Non-pigmented ciliary epithelial cell (primary cell): Measurements from ENCODE around the gene HOXC11.

Experiments
- DNase-seq: peaks from one replicate; pipeline ENCODE4 v3.0.0-alpha.2; 2010; ENCODE audit warnings: low read depth

The HOXC11 gene

GRCh38 chr12:53998900-53999236 is 25.9 kb downstream of the HOXC11 start:
- DNase-seq = no peak

- no peak for DNase-seq
Observed at GRCh38 chr12:53999559-54000115, 26.7 kb downstream of the HOXC11 start.

GRCh38 chr12:54000116-54001114 is 27.5 kb downstream of the HOXC11 start, which contains the start of gene HOXC9:
Gene HOXC9, plus strand, starts transcription at chr12:54000161. Its CDS starts 28 bp downstream, at chr12:54000189.
- no peak for DNase-seq

- DNase-seq = no peak
Observed at GRCh38 chr12:54001283-54002187, 28.6 kb downstream of the HOXC11 start.

- DNase-seq = no peak
Observed at GRCh38 chr12:54002278-54002914, 29.5 kb downstream of the HOXC11 start.

GRCh38 chr12:54002915-54003389 is 30.0 kb downstream of the HOXC11 start:
- DNase-seq = no peak

GRCh38 chr12:54003625-54004024 is 30.7 kb downstream of the HOXC11 start:
- DNase-seq = no peak

GRCh38 chr12:54004063-54004840 is 31.3 kb downstream of the HOXC11 start:
- DNase-seq = no peak

GRCh38 chr12:54004841-54005530 is 32.1 kb downstream of the HOXC11 start:
- DNase-seq = no peak

- DNase-seq = no peak
Observed at GRCh38 chr12:54005531-54005852, 32.6 kb downstream of the HOXC11 start.

GRCh38 chr12:54005853-54006558 is 33.1 kb downstream of the HOXC11 start:
- peak; percentile 10 for DNase-seq

GRCh38 chr12:54006559-54007220 is 33.8 kb downstream of the HOXC11 start:
- DNase-seq = no peak

GRCh38 chr12:54007538-54008259 is 34.8 kb downstream of the HOXC11 start:
- no peak for DNase-seq

- DNase-seq = no peak
Observed at GRCh38 chr12:54008260-54008552, 35.3 kb downstream of the HOXC11 start.

GRCh38 chr12:54009171-54010052 is 36.5 kb downstream of the HOXC11 start:
- no peak for DNase-seq

- DNase-seq = no peak
Observed at GRCh38 chr12:54010053-54010971, 37.4 kb downstream of the HOXC11 start.
